Measurements from ENCODE around the gene F10. TPM values are rescaled to one million over a fixed set of nuclear protein-coding genes. Genes with fewer than 3 reads are reported as not detected.
"Not testable (repeated sequence)": the region's sequence is repeated elsewhere in the genome, so short reads cannot be mapped to it uniquely, and the experiment has no call there.

The F10 gene
- total and polyA plus RNA-seq, 5 donors = 29.8 to 44.9 (median 37.1) TPM

GRCh38 chr13:113093580-113094409 lies 28.8 kb upstream of the F10 start:
- WGBS = 82% methylated on average over 29 of the region's 29 CpGs
- no peaks in the 10 kb centered on the region for H3K9me3 ChIP-seq (ENCODE audit: control insufficient read depth, low read length)
- intact Hi-C loops (cut with DNase I) = no loop called here
- H3K27ac ChIP-seq (ENCODE audit: low read length) = no peak overlapping the region
- no peak overlapping the region for H3K4me3 ChIP-seq (ENCODE audit: low read length)
- DNase-seq (peak in 2 of 3 donors; percentile 11 to 29), ATAC-seq (no peak)
- H3K27me3 ChIP-seq (ENCODE audit: control insufficient read depth, insufficient read depth) = no peaks in the 10 kb centered on the region
- H3K4me1 ChIP-seq (ENCODE audit: control insufficient read depth, insufficient read depth, low read length) = no peaks in the 10 kb centered on the region

DNA sequence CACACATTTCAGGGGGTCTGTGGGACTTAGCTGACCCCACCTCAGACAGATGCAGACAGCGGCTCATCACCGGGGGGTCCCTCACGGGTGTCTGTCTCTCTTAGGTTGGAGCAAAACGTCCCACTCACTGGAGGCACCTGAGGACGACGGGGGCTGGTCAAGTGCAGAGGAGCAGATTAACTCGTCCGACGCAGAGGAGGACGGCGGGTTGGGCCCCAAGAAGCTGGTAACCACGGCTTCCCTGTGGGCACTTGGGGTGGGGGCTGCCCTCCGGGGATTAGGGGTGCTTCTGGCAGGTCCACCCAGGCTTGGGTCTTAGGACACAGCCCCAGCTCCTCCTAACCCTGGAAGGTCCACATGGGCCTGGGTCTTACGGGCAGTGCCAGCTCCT lies 28.2 kb upstream of the F10 start:
- H3K27ac ChIP-seq (ENCODE audit: low read length) = no peak overlapping the region
- H3K27me3 ChIP-seq (ENCODE audit: control insufficient read depth, insufficient read depth) = no peaks in the 10 kb centered on the region
- no peaks in the 10 kb centered on the region for H3K9me3 ChIP-seq (ENCODE audit: control insufficient read depth, low read length)
- no peak overlapping the region for H3K4me3 ChIP-seq (ENCODE audit: low read length)
- WGBS = 84% methylated on average over 14 of the region's 14 CpGs
- DNase-seq (peak in 1 of 3 donors; percentile 55), ATAC-seq (no peak)
- no peaks in the 10 kb centered on the region for H3K4me1 ChIP-seq (ENCODE audit: control insufficient read depth, insufficient read depth, low read length)
- intact Hi-C loops (cut with DNase I) = no loop called here

GRCh38 chr13:113095146-113096051 lies 27.2 kb upstream of the F10 start:
- H3K27ac ChIP-seq (ENCODE audit: low read length) = no peak overlapping the region
- no peaks in the 10 kb centered on the region for H3K27me3 ChIP-seq (ENCODE audit: control insufficient read depth, insufficient read depth)
- WGBS = 89% methylated on average over 25 of the region's 25 CpGs
- no peak overlapping the region for H3K4me3 ChIP-seq (ENCODE audit: low read length)
- no peak for ATAC-seq
- peak in 1 of 3 donors; percentile 37 for DNase-seq
- H3K9me3 ChIP-seq (ENCODE audit: control insufficient read depth, low read length) = no peaks in the 10 kb centered on the region
- intact Hi-C loops (cut with DNase I) = no loop called here
- H3K4me1 ChIP-seq (ENCODE audit: control insufficient read depth, insufficient read depth, low read length) = no peaks in the 10 kb centered on the region

GRCh38 chr13:113096052-113096744 lies 26.4 kb upstream of the F10 start:
- 94% methylated on average over 61 of the region's 61 CpGs for WGBS
- DNase-seq (peak in 1 of 3 donors; percentile 63), ATAC-seq (peak in 1 of 2 donors; percentile 15)
- Histone ChIP-seq H3K4me1 (ENCODE audit: control insufficient read depth, insufficient read depth, low read length) (no peaks in the 10 kb centered on the region), H3K4me3 (ENCODE audit: low read length) (no peak overlapping the region), H3K27me3 (ENCODE audit: control insufficient read depth, insufficient read depth) (no peaks in the 10 kb centered on the region), H3K27ac (ENCODE audit: low read length) (no peak overlapping the region), H3K9me3 (ENCODE audit: control insufficient read depth, low read length) (no peaks in the 10 kb centered on the region)
- intact Hi-C loops (cut with DNase I) = no loop called here

GRCh38 chr13:113096745-113097305 lies 25.8 kb upstream of the F10 start:
- 92% methylated on average over 52 of the region's 52 CpGs for WGBS
- Histone ChIP-seq H3K9me3 (ENCODE audit: control insufficient read depth, low read length) (no peaks in the 10 kb centered on the region), H3K27me3 (ENCODE audit: control insufficient read depth, insufficient read depth) (no peaks in the 10 kb centered on the region), H3K4me1 (ENCODE audit: control insufficient read depth, insufficient read depth, low read length) (no peaks in the 10 kb centered on the region), H3K4me3 (ENCODE audit: low read length) (no peak overlapping the region), H3K27ac (ENCODE audit: low read length) (no peak overlapping the region)
- ATAC-seq (peak in 1 of 2 donors; percentile 14), DNase-seq (peak in 1 of 3 donors; percentile 58)
- intact Hi-C loops (cut with DNase I) = no loop called here

DNA sequence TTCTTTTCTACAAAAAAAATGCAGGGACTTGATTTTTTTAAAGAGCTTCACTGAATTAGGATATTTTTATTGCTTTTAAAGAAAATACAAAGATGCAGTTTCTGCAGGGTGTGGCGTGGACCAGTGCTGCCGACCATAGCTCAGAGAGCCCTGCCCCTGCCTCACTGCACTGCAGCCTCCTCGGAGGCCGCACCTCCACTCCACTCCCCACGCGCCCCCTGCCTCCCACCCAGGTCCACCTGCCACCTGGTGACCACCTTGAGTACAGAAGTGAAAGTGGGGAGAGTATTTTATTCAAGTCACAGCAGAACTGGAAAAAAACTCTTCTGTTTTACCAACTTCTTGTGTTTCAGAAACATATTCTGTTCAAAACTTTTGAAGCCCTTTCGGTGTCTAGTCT lies 24.9 kb upstream of the F10 start:
- H3K9me3 ChIP-seq (ENCODE audit: control insufficient read depth, low read length) = no peaks in the 10 kb centered on the region
- WGBS = 90% methylated on average over 7 of the region's 7 CpGs
- ATAC-seq = no peak
- intact Hi-C loops (cut with DNase I) = no loop called here
- H3K27me3 ChIP-seq (ENCODE audit: control insufficient read depth, insufficient read depth) = no peaks in the 10 kb centered on the region
- H3K4me3 ChIP-seq (ENCODE audit: low read length) = no peak overlapping the region
- H3K27ac ChIP-seq (ENCODE audit: low read length) = no peak overlapping the region
- no peak for DNase-seq
- H3K4me1 ChIP-seq (ENCODE audit: control insufficient read depth, insufficient read depth, low read length) = no peaks in the 10 kb centered on the region

DNA sequence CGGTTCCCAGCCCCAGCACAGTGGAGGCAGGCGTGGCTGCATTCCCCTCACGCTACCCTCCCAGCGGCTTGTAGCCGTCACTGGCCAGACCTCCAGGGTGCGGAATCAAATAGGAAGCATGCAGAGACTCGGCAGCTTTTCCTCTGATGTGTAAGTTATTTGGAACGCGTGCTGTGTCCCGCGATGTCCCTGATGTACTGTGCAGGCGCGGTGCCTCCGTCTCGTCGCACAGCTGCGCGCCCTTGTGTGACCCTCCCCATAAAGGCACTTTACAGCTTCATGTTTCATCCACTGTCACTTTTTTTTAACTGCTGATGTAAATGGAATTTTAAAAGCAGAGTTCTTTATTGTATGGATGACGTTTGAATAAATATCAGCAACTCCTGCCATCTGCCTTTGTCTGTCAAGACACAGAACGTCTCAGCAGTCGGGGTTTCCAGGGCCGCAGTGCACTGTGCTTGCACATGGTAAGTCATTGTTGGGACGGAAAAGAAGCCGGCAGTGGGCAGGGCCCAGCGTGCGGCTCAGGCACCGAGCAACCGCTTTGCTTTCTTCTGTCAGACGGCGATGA lies 24.4 kb upstream of the F10 start:
- Histone ChIP-seq H3K4me3 (ENCODE audit: low read length) (no peak overlapping the region), H3K4me1 (ENCODE audit: control insufficient read depth, insufficient read depth, low read length) (no peaks in the 10 kb centered on the region), H3K27me3 (ENCODE audit: control insufficient read depth, insufficient read depth) (no peaks in the 10 kb centered on the region), H3K27ac (ENCODE audit: low read length) (no peak overlapping the region), H3K9me3 (ENCODE audit: control insufficient read depth, low read length) (no peaks in the 10 kb centered on the region)
- no peak for ATAC-seq
- peak in 1 of 3 donors; percentile 21 for DNase-seq
- intact Hi-C loops (cut with DNase I) = no loop called here
- 76% methylated on average over 30 of the region's 30 CpGs for WGBS

DNA sequence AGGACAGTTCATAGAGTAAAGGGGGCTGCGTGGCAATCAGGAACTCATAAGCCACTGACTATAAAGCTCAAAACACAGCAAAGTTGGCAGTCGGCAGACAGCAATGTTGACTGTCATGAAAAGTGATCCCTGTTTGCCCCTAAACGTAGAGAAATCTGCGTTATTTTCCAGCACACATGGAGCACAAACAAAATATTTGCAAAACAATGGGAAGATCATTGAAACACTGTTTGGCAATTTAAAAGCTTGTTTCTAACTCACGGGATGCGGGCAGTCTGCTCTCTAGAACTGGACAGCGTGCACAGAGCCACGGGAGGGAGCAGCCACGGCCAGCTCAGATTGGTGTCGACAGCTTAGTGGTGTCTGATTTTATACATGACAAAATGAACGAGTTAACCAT lies 23.5 kb upstream of the F10 start:
- H3K27me3 ChIP-seq (ENCODE audit: control insufficient read depth, insufficient read depth) = no peaks in the 10 kb centered on the region
- intact Hi-C loops (cut with DNase I) = no loop called here
- ATAC-seq (no peak), DNase-seq (no peak)
- H3K27ac ChIP-seq (ENCODE audit: low read length) = no peak overlapping the region
- H3K4me1 ChIP-seq (ENCODE audit: control insufficient read depth, insufficient read depth, low read length) = no peaks in the 10 kb centered on the region
- H3K9me3 ChIP-seq (ENCODE audit: control insufficient read depth, low read length) = no peaks in the 10 kb centered on the region
- WGBS = 71% methylated on average over 11 of the region's 11 CpGs
- no peak overlapping the region for H3K4me3 ChIP-seq (ENCODE audit: low read length)

- H3K4me1 ChIP-seq (ENCODE audit: control insufficient read depth, insufficient read depth, low read length); H3K27ac ChIP-seq (ENCODE audit: low read length); H3K27me3 ChIP-seq (ENCODE audit: control insufficient read depth, insufficient read depth); H3K4me3 ChIP-seq (ENCODE audit: low read length); H3K9me3 ChIP-seq (ENCODE audit: control insufficient read depth, low read length); intact Hi-C loops (cut with DNase I): not testable (repeated sequence)
- 65% methylated on average over 10 of the region's 10 CpGs for WGBS
- ATAC-seq (peak in 1 of 2 donors; percentile 20), DNase-seq (peak in 2 of 3 donors; percentile 22 to 30)
Observed at GRCh38 chr13:113102302-113102701, 20.3 kb upstream of the F10 start.

GRCh38 chr13:113102727-113103126 lies 19.9 kb upstream of the F10 start:
- H3K9me3 ChIP-seq (ENCODE audit: control insufficient read depth, low read length) = no peaks in the 10 kb centered on the region
- H3K4me3 ChIP-seq (ENCODE audit: low read length) = no peak overlapping the region
- no peak overlapping the region for H3K27ac ChIP-seq (ENCODE audit: low read length)
- intact Hi-C loops (cut with DNase I) = no loop called here
- H3K27me3 ChIP-seq (ENCODE audit: control insufficient read depth, insufficient read depth) = no peaks in the 10 kb centered on the region
- ATAC-seq (peak in 1 of 2 donors; percentile 25), DNase-seq (no peak)
- 84% methylated on average over 12 of the region's 12 CpGs for WGBS
- no peaks in the 10 kb centered on the region for H3K4me1 ChIP-seq (ENCODE audit: control insufficient read depth, insufficient read depth, low read length)
